H1 (cell line): Measurements from ENCODE around the gene NPHP4. TPM values are rescaled to one million over a fixed set of nuclear protein-coding genes. Genes with fewer than 3 reads are reported as not detected.

Experiments used
- CTCF ChIA-PET: fragments of 300-600 bp; sonication (Branson Sonifier 250); formaldehyde crosslinking; loops from one replicate; lab custom pipeline; 2021; ENCODE audit not compliant: partially characterized antibody; lab: Charles Lee
- POLR2A ChIA-PET: fragments of 300-600 bp; sonication (Branson Sonifier 250); formaldehyde crosslinking; loops from one replicate; lab custom pipeline; 2021; ENCODE audit warnings: inconsistent platforms; ENCODE audit not compliant: partially characterized antibody; lab: Charles Lee
- DNase-seq, 2 experiments: peaks; one replicate each; pipeline versions ENCODE4 v3.0.0 to v3.0.0-alpha.2; 2010 to 2022; ENCODE audit warnings: low spot score in 2 of 2, low read depth in 1 of 2, mixed read lengths in 1 of 2
- FAIRE-seq: peaks from 2 replicates; lab custom pipeline; 2011; peaks lifted over from hg19 to GRCh38; lab: Jason Lieb, UNC
- H2AFZ ChIP-seq: 2 replicates; pipeline ENCODE4 v1.8.1; 2012; ENCODE audit warnings: low read length, inconsistent platforms
- H2AK5ac ChIP-seq: 2 replicates; pipeline ENCODE4 v1.6.1; 2013; ENCODE audit warnings: low read depth, low read length
- H2BK120ac ChIP-seq: replicated peaks from 2 replicates; pipeline ENCODE3; 2013; ENCODE audit warnings: low read depth, low read length, inconsistent platforms
- H2BK12ac ChIP-seq: 2 replicates; pipeline ENCODE4 v1.6.1; 2013; ENCODE audit warnings: low read depth, low read length
- H2BK15ac ChIP-seq: 2 replicates; pipeline ENCODE4 v1.6.1; 2013; ENCODE audit warnings: low read length
- H2BK20ac ChIP-seq: 2 replicates; pipeline ENCODE4 v1.6.1; 2013; ENCODE audit warnings: low read length
- H2BK5ac ChIP-seq: 2 replicates; pipeline ENCODE4 v1.6.1; 2013; ENCODE audit warnings: low read depth, low read length
- H3K14ac ChIP-seq: 2 replicates; pipeline ENCODE4 v1.6.1; 2013; ENCODE audit warnings: inconsistent platforms; ENCODE audit not compliant: insufficient read length
- H3K18ac ChIP-seq: 2 replicates; pipeline ENCODE4 v1.6.1; 2013; ENCODE audit warnings: low read length; ENCODE audit errors: extremely low read depth
- H3K23ac ChIP-seq: 2 replicates; pipeline ENCODE4 v1.6.1; 2013; ENCODE audit warnings: inconsistent platforms; ENCODE audit not compliant: insufficient read length
- H3K23me2 ChIP-seq: 2 replicates; pipeline ENCODE4 v1.6.1; 2013; ENCODE audit warnings: low read depth, low read length
- H3K27ac ChIP-seq: 2 replicates; pipeline ENCODE4 v1.6.1; 2011; ENCODE audit warnings: low read depth, low read length, inconsistent platforms
- H3K27me3 ChIP-seq, 4 experiments: replicated peaks in 1 of 4; 1 replicate in 1 of 4; 2 replicates in 3 of 4; pipeline versions ENCODE4 v1.6.1 to v1.8.1; 2011 to 2013; ENCODE audit warnings: low read length in 3 of 4, mild to moderate bottlenecking in 3 of 4, inconsistent platforms in 2 of 4, mixed read lengths in 2 of 4, moderate library complexity in 1 of 4; ENCODE audit not compliant: control insufficient read depth in 3 of 4, insufficient read depth in 3 of 4; ENCODE audit errors: extremely low read depth in 1 of 4
- H3K36me3 ChIP-seq, 4 experiments: 2 replicates each; pipeline versions ENCODE4 v1.6.1 to v1.8.1; 2011 to 2013; ENCODE audit warnings: mild to moderate bottlenecking in 4 of 4, low read length in 3 of 4, moderate library complexity in 2 of 4, control low read depth in 1 of 4, inconsistent platforms in 1 of 4; ENCODE audit not compliant: insufficient read depth in 4 of 4, control insufficient read depth in 2 of 4
- H3K4ac ChIP-seq: replicated peaks from 2 replicates; pipeline ENCODE3; 2013; ENCODE audit warnings: low read length, low read depth, mixed read lengths, inconsistent platforms; ENCODE audit not compliant: insufficient read length
- H3K4me1 ChIP-seq, 4 experiments: replicated peaks in 1 of 4; 1 replicate in 1 of 4; 2 replicates in 3 of 4; pipeline versions ENCODE4 v1.6.1 to v1.8.1; 2011 to 2013; ENCODE audit warnings: low read length in 3 of 4, inconsistent platforms in 2 of 4, mixed read lengths in 1 of 4; ENCODE audit not compliant: insufficient read depth in 4 of 4, control insufficient read depth in 3 of 4
- H3K4me2 ChIP-seq, 2 experiments: 2 replicates each; pipeline versions ENCODE4 v1.6.1 to v1.8.1; 2011 to 2013; ENCODE audit warnings: low read depth in 2 of 2, low read length in 2 of 2, control low read depth in 1 of 2, inconsistent platforms in 1 of 2, mild to moderate bottlenecking in 1 of 2; ENCODE audit not compliant: insufficient read depth in 1 of 2
- H3K4me3 ChIP-seq, 4 experiments: fragments of 200-600, 300-600 bp in 1 of 4; sonication (generic), shearing (Covaris generic), sonication (Bioruptor Twin) in 1 of 4; 2 replicates each; pipeline versions ENCODE4 v1.5.1 to v1.8.1; 2011 to 2016; ENCODE audit warnings: low read length in 4 of 4, low read depth in 3 of 4, control low read depth in 2 of 4, inconsistent platforms in 2 of 4, mild to moderate bottlenecking in 2 of 4, mixed read lengths in 1 of 4, moderate library complexity in 1 of 4; ENCODE audit not compliant: insufficient read depth in 2 of 4; ENCODE audit errors: extremely low read depth in 1 of 4
- H3K56ac ChIP-seq: replicated peaks from 2 replicates; pipeline ENCODE3; 2013; ENCODE audit warnings: low read depth, mild to moderate bottlenecking, mixed read lengths, low read length, inconsistent platforms; ENCODE audit not compliant: insufficient read length
- H3K79me1 ChIP-seq: 2 replicates; pipeline ENCODE4 v1.6.1; 2013; ENCODE audit warnings: low read depth, low read length, control low read depth
- H3K79me2 ChIP-seq, 2 experiments: 2 replicates each; pipeline versions ENCODE4 v1.6.1 to v1.8.1; 2012 to 2013; ENCODE audit warnings: low read length in 2 of 2, mild to moderate bottlenecking in 2 of 2, inconsistent platforms in 1 of 2; ENCODE audit not compliant: insufficient read depth in 2 of 2, control insufficient read depth in 1 of 2
- H3K9ac ChIP-seq, 4 experiments: replicated peaks in 1 of 4; 1 replicate in 1 of 4; 2 replicates in 3 of 4; pipeline versions ENCODE4 v1.6.1 to v1.8.1; 2011 to 2013; ENCODE audit warnings: low read depth in 3 of 4, low read length in 3 of 4, control low read depth in 2 of 4, mild to moderate bottlenecking in 2 of 4, moderate library complexity in 2 of 4, inconsistent platforms in 1 of 4; ENCODE audit errors: extremely low read depth in 1 of 4
- H3K9me3 ChIP-seq, 2 experiments: 2 replicates each; pipeline versions ENCODE4 v1.6.1 to v1.8.1; 2012 to 2013; ENCODE audit warnings: mild to moderate bottlenecking in 2 of 2, moderate library complexity in 2 of 2, control low read depth in 1 of 2, inconsistent platforms in 1 of 2, low read depth in 1 of 2, low read length in 1 of 2, mixed read lengths in 1 of 2; ENCODE audit not compliant: insufficient read depth in 2 of 2
- H4K20me1 ChIP-seq, 2 experiments: replicated peaks in 1 of 2; 2 replicates each; pipeline versions ENCODE3 to v1.8.1; 2011 to 2013; ENCODE audit warnings: inconsistent platforms in 2 of 2, low read length in 2 of 2, mild to moderate bottlenecking in 1 of 2; ENCODE audit not compliant: insufficient read depth in 2 of 2, control insufficient read depth in 1 of 2
- H4K5ac ChIP-seq: 2 replicates; pipeline ENCODE4 v1.6.1; 2013; ENCODE audit warnings: low read length, low read depth, mixed read lengths, inconsistent platforms; ENCODE audit not compliant: insufficient read length
- H4K8ac ChIP-seq: 2 replicates; pipeline ENCODE4 v1.8.0; 2013; ENCODE audit warnings: mild to moderate bottlenecking, moderate library complexity, low read length, inconsistent platforms; ENCODE audit not compliant: insufficient read depth; ENCODE audit errors: extremely low read depth
- H4K91ac ChIP-seq: replicated peaks from 2 replicates; pipeline ENCODE3; 2013; ENCODE audit warnings: low read length, mixed read lengths, inconsistent platforms; ENCODE audit not compliant: insufficient read length
- WGBS, 2 experiments: shearing (Covaris generic) in 1 of 2; methylation state at CpG; one replicate each; pipeline versions ENCODE4 v1.1.6 to v1.1.7; 2013 to 2015; ENCODE audit warnings: low lambda C conversion rate in 2 of 2, mixed read lengths in 2 of 2, inconsistent platforms in 1 of 2, low coverage in 1 of 2, missing lambda C conversion rate in 1 of 2; ENCODE audit not compliant: insufficient replicate concordance in 2 of 2, insufficient coverage in 1 of 2, insufficient read length in 1 of 2; ENCODE audit errors: extremely low coverage in 1 of 2, missing lambda C conversion rate in 1 of 2; 5-methylcytosine and 5-hydroxymethylcytosine counted together
- polyA plus RNA-seq, 7 experiments: library from polyadenylated mRNA; depleted of rRNA in 3 of 7; stranded (reverse) in 5 of 7; unstranded in 2 of 7; fragments of >200 nt in 5 of 7; fragments of 200-250 nt in 2 of 7; gene quantifications; 1 replicate in 5 of 7; 2 replicates in 1 of 7; 4 replicates in 1 of 7; pipeline versions ENCODE4 v1.2.1 to v1.2.3, GENCODE V29; 2011 to 2013; ENCODE audit warnings: missing spikeins in 2 of 7, mixed read lengths in 2 of 7
- total RNA-seq: library from RNA; stranded (reverse); fragmentation: NEBNext Ultra II Directional; extraction: Animal tissue kit (Norgen Biotek cat#: 25700); gene quantifications from 2 replicates; pipeline ENCODE4 v1.2.1, GENCODE V29; 2021
- TF ChIP-seq, protein P1 (sequence below): IDR thresholded peaks from 2 replicates; pipeline ENCODE4 v1.6.1; 2012; ENCODE audit warnings: inconsistent platforms

Gene NPHP4
- total and polyA plus RNA-seq, 2 of the 8 experiments (the other 6 are each of a cell fraction or from before 2014, with no cell fraction given) = 5.8 to 14.0 TPM

- H3K4me1 ChIP-seq = no peaks in the 10 kb centered on the region
- no peak for FAIRE-seq
- H3K4ac ChIP-seq = no peak overlapping the region
- no peak overlapping the region for H2BK15ac ChIP-seq
- H2BK120ac ChIP-seq = no peak overlapping the region
- no peak overlapping the region for H4K5ac ChIP-seq
- H3K79me2 ChIP-seq = no peaks in the 10 kb centered on the region
- H3K4me3 ChIP-seq = no peak overlapping the region
- H3K14ac ChIP-seq = no peak overlapping the region
- no peaks in the 10 kb centered on the region for H4K20me1 ChIP-seq
- ChIA-PET POLR2A (interaction anchor here (0.8 kb wide), 1 partner anchor 16 kb away, joined by 3 read pairs; no protein-coding TSS in a partner anchor), CTCF (interaction anchor here (1.1 kb wide), 1 partner anchor 12 kb away, joined by 7 read pairs; no protein-coding TSS in a partner anchor)
- H4K8ac ChIP-seq = peak overlapping the region; percentile 73; the same call in 1 of the 2 replicates
- H3K4me2 ChIP-seq = no peak overlapping the region
- no peak overlapping the region for H3K56ac ChIP-seq
- H3K79me1 ChIP-seq = no peaks in the 10 kb centered on the region; the same call in 1 of the 2 replicates
- no peak overlapping the region for H2BK20ac ChIP-seq
- H4K91ac ChIP-seq = no peak overlapping the region
- H3K23me2 ChIP-seq = no peaks in the 10 kb centered on the region
- no peak for DNase-seq
- TF ChIP-seq, protein P1, sequence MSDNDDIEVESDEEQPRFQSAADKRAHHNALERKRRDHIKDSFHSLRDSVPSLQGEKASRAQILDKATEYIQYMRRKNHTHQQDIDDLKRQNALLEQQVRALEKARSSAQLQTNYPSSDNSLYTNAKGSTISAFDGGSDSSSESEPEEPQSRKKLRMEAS = no peak
- H3K27ac ChIP-seq = no peak overlapping the region
- WGBS, 2 experiments = 96% methylated on average over 9 of the region's 12 CpGs; no CpG with 5 or more reads in 1 of the 2 experiments
- no peak overlapping the region for H3K23ac ChIP-seq
- H3K27me3 ChIP-seq = no peaks in the 10 kb centered on the region
- H2BK5ac ChIP-seq = no peak overlapping the region; the same call in 1 of the 2 replicates
- no peak overlapping the region for H3K9ac ChIP-seq
- no peaks in the 10 kb centered on the region; a peak in 2 of 8 replicates for H3K36me3 ChIP-seq
- no peak overlapping the region for H3K18ac ChIP-seq
- H3K9me3 ChIP-seq = no peaks in the 10 kb centered on the region
- H2AK5ac ChIP-seq = no peak overlapping the region
- H2BK12ac ChIP-seq = no peak overlapping the region
- no peak overlapping the region for H2AFZ ChIP-seq
Measured at GRCh38 chr1:5889901-5890300, 102.3 kb downstream of the NPHP4 start.
